Ascending aorta (tissue), 2 donors: ENCODE results near the gene SH2D1B. TPM values are rescaled to one million over a fixed set of nuclear protein-coding genes. Genes with fewer than 3 reads are reported as not detected.
"Not testable (repeated sequence)": the region's sequence is repeated elsewhere in the genome, so short reads cannot be mapped to it uniquely, and the experiment has no call there.

ENCODE experiments used
- DNase-seq, 2 donors: peaks; one replicate each; pipeline ENCODE4 v3.0.0-alpha.2; 2019; ENCODE audit warnings: low spot score in 2 of 2
- H3K27ac ChIP-seq, 2 donors: fragments of 200-600 bp; sonication (generic); one replicate each; pipeline ENCODE4 v1.5.1; 2016 to 2017; ENCODE audit warnings: mild to moderate bottlenecking in 1 of 2
- H3K27me3 ChIP-seq: fragments of 200-600 bp; sonication (generic); one replicate; pipeline ENCODE4 v1.5.1; 2017
- H3K36me3 ChIP-seq, 2 donors: fragments of 200-600 bp; sonication (generic); one replicate each; pipeline ENCODE4 v1.5.1; 2016
- H3K4me1 ChIP-seq, 2 donors: fragments of 200-600 bp; sonication (generic); one replicate each; pipeline ENCODE4 v1.5.1; 2016 to 2017; ENCODE audit warnings: mild to moderate bottlenecking in 1 of 2
- H3K4me3 ChIP-seq, 2 donors: fragments of 200-600 bp; sonication (generic); one replicate each; pipeline ENCODE4 v1.5.1; 2016 to 2017; ENCODE audit warnings: mild to moderate bottlenecking in 1 of 2
- H3K9me3 ChIP-seq, 2 donors: fragments of 200-600 bp; sonication (generic); one replicate each; pipeline ENCODE4 v1.5.1; 2016
- CTCF ChIP-seq, 3 experiments: fragments of 200-600 bp in 2 of 3; fragments of 450-650 bp in 1 of 3; sonication (generic) in 2 of 3; IDR thresholded peaks; one replicate each; pipeline ENCODE4 v1.5.1; 2016 to 2019; ENCODE audit warnings: antibody characterized with exemption in 3 of 3, mild to moderate bottlenecking in 1 of 3, moderate library complexity in 1 of 3
- intact Hi-C: fragments of 100-400 bp; cut with DNase I; formaldehyde crosslinking; loops from one replicate; pipeline ENCODE4 v1.15.1; 2023
- total RNA-seq: library from RNA; depleted of rRNA; stranded (reverse); fragments of >200 nt; gene quantifications from one replicate; pipeline ENCODE4 v1.1.0, GENCODE V29; 2016

The SH2D1B gene
- total RNA-seq, 1 donor from 2014 or later = not detected

GRCh38 chr1:162430583-162430982 lies 18.6 kb upstream of the SH2D1B start:
- Histone ChIP-seq H3K4me1 (no peaks in the 10 kb centered on the region), H3K27me3 (no peaks in the 10 kb centered on the region), H3K4me3 (no peak overlapping the region), H3K27ac (no peak overlapping the region), H3K9me3 (no peaks in the 10 kb centered on the region), H3K36me3 (no peaks in the 10 kb centered on the region)
- intact Hi-C loops = no loop called here
- TF ChIP-seq CTCF (IDR thresholded peaks at IDR 0.05) = no peak
- DNase-seq = no peak

- TF ChIP-seq CTCF (IDR thresholded peaks at IDR 0.05) = no peak
- no peaks in the 10 kb centered on the region for H3K4me1 ChIP-seq
- H3K9me3 ChIP-seq = no peaks in the 10 kb centered on the region
- no peak overlapping the region for H3K4me3 ChIP-seq
- intact Hi-C loops = no loop called here
- no peaks in the 10 kb centered on the region for H3K36me3 ChIP-seq
- H3K27ac ChIP-seq = no peak overlapping the region
- DNase-seq = no peak
- no peaks in the 10 kb centered on the region for H3K27me3 ChIP-seq
Observed at GRCh38 chr1:162422662-162423375, 10.9 kb upstream of the SH2D1B start.

- Histone ChIP-seq H3K4me1 (no peaks in the 10 kb centered on the region), H3K9me3 (no peaks in the 10 kb centered on the region), H3K4me3 (no peak overlapping the region), H3K27ac (no peak overlapping the region), H3K36me3 (no peaks in the 10 kb centered on the region), H3K27me3 (no peaks in the 10 kb centered on the region)
- TF ChIP-seq CTCF (IDR thresholded peaks at IDR 0.05) = no peak
- DNase-seq = no peak
- intact Hi-C loops = no loop called here
Observed at GRCh38 chr1:162421258-162422164, 9.6 kb upstream of the SH2D1B start.

GRCh38 chr1:162420120-162420519 lies 8.2 kb upstream of the SH2D1B start:
- Histone ChIP-seq H3K4me1 (no peaks in the 10 kb centered on the region), H3K27ac (no peak overlapping the region), H3K9me3 (no peaks in the 10 kb centered on the region), H3K36me3 (no peaks in the 10 kb centered on the region), H3K27me3 (no peaks in the 10 kb centered on the region), H3K4me3 (no peak overlapping the region)
- no peak for DNase-seq
- no peak for TF ChIP-seq CTCF (IDR thresholded peaks at IDR 0.05)
- intact Hi-C loops = no loop called here

GRCh38 chr1:162419450-162419931 lies 7.6 kb upstream of the SH2D1B start:
- DNase-seq, H3K4me3 ChIP-seq, intact Hi-C loops, H3K36me3 ChIP-seq, H3K4me1 ChIP-seq, H3K27ac ChIP-seq, H3K27me3 ChIP-seq, H3K9me3 ChIP-seq: not testable (repeated sequence)

GRCh38 chr1:162418584-162418983 lies 6.6 kb upstream of the SH2D1B start:
- H3K4me3 ChIP-seq, intact Hi-C loops, H3K27ac ChIP-seq, H3K27me3 ChIP-seq, H3K4me1 ChIP-seq, DNase-seq, H3K36me3 ChIP-seq, H3K9me3 ChIP-seq: not testable (repeated sequence)
